Activated CD8-positive, alpha-beta memory T cell treated with anti-CD3 and anti-CD28 coated beads for 36 hours (primary cell): ENCODE results near the gene MT4. TPM values are rescaled to one million over a fixed set of nuclear protein-coding genes. Genes with fewer than 3 reads are reported as not detected.
"Not testable (repeated sequence)": the region's sequence is repeated elsewhere in the genome, so short reads cannot be mapped to it uniquely, and the experiment has no call there.

Experiments used
- CTCF ChIA-PET: fragments of 350-600 bp; sonication (Branson Sonifier 250); formaldehyde crosslinking; loops from one replicate; lab custom pipeline; 2021; ENCODE audit warnings: antibody characterized with exemption; lab: Charles Lee
- POLR2A ChIA-PET: fragments of 350-600 bp; sonication (Branson Sonifier 250); formaldehyde crosslinking; loops from one replicate; lab custom pipeline; 2021; ENCODE audit warnings: antibody characterized with exemption; lab: Charles Lee
- total RNA-seq, 2 experiments: library from RNA; stranded (reverse); gene quantifications; one replicate each; pipeline ENCODE4 v1.2.3, GENCODE V29; 2021

The MT4 gene
- total RNA-seq, 2 experiments from 2014 or later: not detected

DNA sequence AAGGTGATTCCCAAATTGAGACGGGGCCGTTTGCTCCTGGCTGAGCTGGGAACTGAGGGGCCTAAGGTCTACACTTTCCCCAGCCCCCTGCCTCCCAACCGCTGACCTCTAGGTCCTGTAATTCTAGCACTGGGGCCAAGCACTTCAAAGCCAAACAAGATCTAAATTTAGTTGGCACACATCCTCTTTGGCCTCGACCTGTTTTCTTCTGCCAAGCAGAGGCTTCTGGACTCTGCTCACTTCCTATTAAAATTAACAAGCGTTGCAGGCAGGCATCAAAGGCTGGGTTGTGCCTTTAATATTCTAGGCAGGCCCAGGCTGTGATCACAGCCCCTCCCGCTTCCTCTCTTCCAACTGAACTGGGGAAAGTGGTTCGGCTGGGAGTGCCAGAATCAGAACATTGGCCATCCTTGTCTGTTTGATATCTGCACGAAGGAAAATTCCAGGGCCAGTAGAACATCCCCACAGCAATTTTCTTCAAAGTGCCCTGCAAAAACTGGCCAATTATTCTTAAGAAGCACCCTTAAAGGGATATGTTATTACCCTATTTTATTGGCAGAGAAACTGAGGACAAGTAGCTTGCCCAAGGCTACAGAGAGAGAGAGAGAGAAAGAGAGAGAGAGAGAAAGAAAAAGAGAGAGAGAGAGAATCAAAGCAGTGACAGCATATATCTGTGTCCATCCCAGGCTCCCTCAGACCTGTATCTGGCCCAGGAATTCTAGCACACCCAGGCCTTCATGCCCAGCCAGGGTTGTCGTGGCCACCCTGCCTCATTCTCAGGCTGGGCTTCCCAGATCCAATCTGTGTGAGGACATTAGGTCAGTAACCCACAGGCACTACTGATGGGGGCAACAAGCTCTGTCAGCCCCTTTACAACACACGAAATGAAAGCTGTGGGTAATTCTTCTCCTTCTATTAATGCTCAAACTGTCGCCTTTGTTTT, 12.8 kb upstream of the MT4 start:
- ChIA-PET POLR2A (no interaction called here), CTCF (no interaction called here)

- CTCF ChIA-PET: no interaction called here
Measured at GRCh38 chr16:56554441-56554840, 10.4 kb upstream of the MT4 start.

GRCh38 chr16:56558024-56558747, 6.7 kb upstream of the MT4 start:
- ChIA-PET CTCF (interaction anchor here (0.6 kb wide), 1 partner anchor 14 kb away, joined by 3 read pairs; no protein-coding TSS in a partner anchor), POLR2A (interaction anchor here (0.7 kb wide), 1 partner anchor 33 kb away, joined by 3 read pairs; no protein-coding TSS in a partner anchor)

More at GRCh38 chr16:56554441-56554840, 10.4 kb upstream of the MT4 start:
- POLR2A ChIA-PET: no interaction called here

DNA sequence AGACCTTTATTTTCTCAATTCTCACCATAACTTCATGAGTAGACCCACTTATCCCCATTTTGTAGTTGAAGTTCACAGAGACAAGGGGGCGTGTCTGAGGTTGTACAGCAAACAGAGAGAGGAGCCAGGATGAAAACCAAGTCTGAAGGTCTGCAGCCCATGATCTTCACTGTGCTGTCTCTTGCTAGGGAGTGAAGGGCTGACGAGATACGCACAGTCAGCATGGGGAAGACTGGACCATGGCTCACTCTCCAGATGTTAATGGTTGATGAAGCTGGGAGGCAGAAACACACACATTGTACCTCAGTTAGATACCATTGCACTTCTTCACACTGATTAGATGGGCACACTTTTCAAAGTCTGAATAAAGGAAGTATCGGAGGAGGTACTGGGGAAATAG, 5.8 kb upstream of the MT4 start:
- CTCF ChIA-PET: no interaction called here
- POLR2A ChIA-PET: no interaction called here

DNA sequence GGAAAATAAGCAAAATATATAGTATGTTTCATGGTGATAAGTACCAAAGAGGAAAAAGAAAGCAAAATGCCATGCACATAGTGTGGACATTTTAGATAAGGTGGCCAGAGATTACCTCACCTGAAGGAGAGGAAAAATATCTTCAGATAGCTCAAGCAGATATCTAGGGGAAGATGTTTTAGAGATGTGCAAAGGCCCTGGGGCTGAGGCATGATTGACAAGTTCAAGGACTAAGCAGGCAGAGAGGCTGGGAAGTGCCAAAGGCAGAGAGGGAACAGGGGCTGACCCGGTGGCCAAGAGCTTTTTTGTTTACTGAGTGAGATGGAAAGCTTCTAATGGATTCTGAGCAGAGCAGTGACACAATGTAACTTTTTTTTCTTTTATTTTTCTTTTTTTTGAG, 4.4 kb upstream of the MT4 start:
- POLR2A ChIA-PET: no interaction called here
- CTCF ChIA-PET: no interaction called here

- ChIA-PET CTCF (interaction anchor here (1.0 kb wide), 1 partner anchor 21 kb away, joined by 3 read pairs; no protein-coding TSS in a partner anchor), POLR2A (no interaction called here)
Measured at GRCh38 chr16:56561126-56561525, 3.7 kb upstream of the MT4 start.

DNA sequence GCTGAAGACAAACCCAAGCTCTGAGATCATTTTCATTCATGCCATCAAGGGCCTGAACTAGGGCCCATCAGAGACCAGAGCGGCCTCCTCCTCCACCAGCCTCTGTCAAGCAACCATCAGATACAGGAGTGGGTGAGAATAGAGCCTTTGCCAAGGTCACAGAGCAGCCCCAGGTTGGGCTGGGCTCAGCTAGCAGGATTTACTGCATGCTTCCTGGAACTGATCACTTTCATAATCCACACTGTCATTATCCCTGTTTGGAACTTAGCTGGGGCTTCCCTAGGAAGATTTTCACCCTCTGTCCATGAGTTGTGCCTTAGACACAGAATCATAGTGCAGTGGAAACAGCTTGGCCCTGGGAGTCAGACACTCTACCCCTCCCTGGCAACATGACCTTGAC, 5.1 kb downstream of the MT4 start:
- ChIA-PET POLR2A (no interaction called here), CTCF (no interaction called here)

- ChIA-PET CTCF (no interaction called here), POLR2A (no interaction called here)
Measured at GRCh38 chr16:56571525-56571924, 6.7 kb downstream of the MT4 start.

GRCh38 chr16:56574625-56575024, 9.8 kb downstream of the MT4 start:
- POLR2A ChIA-PET: no interaction called here
- CTCF ChIA-PET: interaction anchor here (2.0 kb wide), 1 partner anchor 128 kb away, joined by 9 read pairs; no protein-coding TSS in a partner anchor

GRCh38 chr16:56576585-56577299, 11.9 kb downstream of the MT4 start:
- ChIA-PET POLR2A (no interaction called here), CTCF (interaction anchor here (0.6 to 3.4 kb wide), 18 partner anchors 8 to 239 kb away, joined by 3 to 48 read pairs (median 6); partner anchors contain the start of genes MT1A, MT2A and MT3)

- ChIA-PET CTCF (interaction anchor here (0.5 to 3.4 kb wide), 16 partner anchors 8 to 125 kb away, joined by 3 to 48 read pairs (median 6); partner anchors contain the start of genes MT1A, MT2A and MT3), POLR2A (no interaction called here)
Measured at GRCh38 chr16:56577300-56577625, 12.4 kb downstream of the MT4 start.

- CTCF ChIA-PET: interaction anchor here (1.6 kb wide), 1 partner anchor 121 kb away, joined by 5 read pairs; no protein-coding TSS in a partner anchor
Measured at GRCh38 chr16:56580391-56581048, 15.6 kb downstream of the MT4 start.

GRCh38 chr16:56582911-56583310, 18.0 kb downstream of the MT4 start:
- CTCF ChIA-PET: interaction anchor here (1.0 kb wide), 1 partner anchor 119 kb away, joined by 4 read pairs; no protein-coding TSS in a partner anchor
- POLR2A ChIA-PET: not testable (repeated sequence)

More at GRCh38 chr16:56580391-56581048, 15.6 kb downstream of the MT4 start:
- POLR2A ChIA-PET: no interaction called here

GRCh38 chr16:56583351-56584168, 18.7 kb downstream of the MT4 start:
- ChIA-PET CTCF (no interaction called here), POLR2A (no interaction called here)

DNA sequence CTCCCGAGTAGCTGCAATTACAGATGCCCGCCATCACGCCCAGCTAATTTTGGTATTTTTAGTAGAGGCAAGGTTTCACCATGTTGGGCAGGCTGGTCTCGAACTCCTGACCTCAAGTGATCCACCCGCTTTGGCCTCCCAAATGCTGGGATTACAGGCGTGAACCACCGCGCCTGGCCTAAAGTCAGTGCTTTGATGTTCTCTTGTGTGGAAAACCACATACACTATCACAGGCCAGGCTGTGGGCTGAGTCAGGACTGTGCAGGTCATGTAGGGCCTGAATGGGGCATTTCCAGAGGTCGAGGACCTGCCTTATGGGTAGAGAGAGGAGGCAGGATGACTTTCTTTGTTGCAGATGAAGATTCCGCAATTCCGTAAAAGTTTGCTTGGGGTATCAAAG, 19.4 kb downstream of the MT4 start:
- POLR2A ChIA-PET: no interaction called here
- CTCF ChIA-PET: interaction anchor here (1.0 to 1.4 kb wide), 2 partner anchors 19 to 118 kb away, joined by 3 read pairs; no protein-coding TSS in a partner anchor

DNA sequence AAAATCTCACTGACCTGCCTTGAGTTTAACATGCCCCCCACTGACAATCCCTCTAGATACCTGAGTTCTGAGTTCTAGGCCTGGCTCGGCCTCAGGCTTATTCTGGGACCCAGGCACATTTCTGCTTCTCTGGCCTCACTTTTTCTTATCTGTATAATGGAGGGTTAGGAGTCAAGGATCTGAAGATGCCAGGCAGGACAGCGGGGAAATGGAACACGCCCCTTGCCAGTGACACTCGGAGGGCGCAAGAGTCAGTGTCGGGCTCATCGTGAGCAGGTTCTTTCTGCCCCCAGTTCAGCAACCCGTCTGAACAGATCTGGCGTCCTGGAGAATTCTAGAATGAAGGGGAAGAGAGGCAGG, 23.9 kb downstream of the MT4 start:
- CTCF ChIA-PET: interaction anchor here (2.2 kb wide), 1 partner anchor 12 kb away, joined by 13 read pairs; no protein-coding TSS in a partner anchor
- POLR2A ChIA-PET: no interaction called here

- ChIA-PET CTCF (interaction anchor here (2.2 kb wide), 1 partner anchor 12 kb away, joined by 13 read pairs; no protein-coding TSS in a partner anchor), POLR2A (no interaction called here)
Measured at GRCh38 chr16:56589141-56590039, 24.5 kb downstream of the MT4 start, which contains the start of gene MT3. Gene MT3, plus strand, starts transcription at chr16:56589528. Its CDS starts 63 bp downstream, at chr16:56589591.
